Measurements from ENCODE around the gene TNFAIP3. TPM values are rescaled to one million over a fixed set of nuclear protein-coding genes. Genes with fewer than 3 reads are reported as not detected.

TNFAIP3 gene
- total and polyA plus RNA-seq, 2 donors (not counting 1 experiment from before 2014, with no cell fraction given): 7.8 to 23.5 TPM

DNA sequence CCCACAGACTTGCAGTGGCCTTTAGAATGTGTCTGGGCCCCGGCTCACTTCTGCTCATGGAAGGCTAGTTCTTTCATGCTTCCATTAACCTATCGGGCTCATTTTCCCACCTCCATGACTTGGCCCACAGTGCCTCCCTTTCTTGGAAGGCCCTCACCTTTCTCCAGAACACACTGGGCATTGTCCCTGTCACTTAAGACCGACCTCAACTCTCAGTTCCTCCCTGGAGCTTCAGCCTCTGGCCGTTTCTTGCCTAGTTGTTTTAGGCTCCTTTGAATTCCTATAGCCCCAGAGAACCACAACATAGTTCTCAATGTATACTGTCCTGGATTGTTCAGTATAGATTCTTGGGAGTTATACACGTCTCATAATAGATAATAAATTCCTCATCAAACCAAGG lies 19.3 kb upstream of the TNFAIP3 start:
- H3K4me2 ChIP-seq (ENCODE audit: extremely low read depth, insufficient read depth, low read length): no peak overlapping the region
- no peak overlapping the region for H2AFZ ChIP-seq (ENCODE audit: low read length)
- no peaks in the 10 kb centered on the region for H3K27me3 ChIP-seq (ENCODE audit: control insufficient read depth, insufficient read depth, low read length)
- peaks cover 8% of the 10 kb centered on the region for H3K4me1 ChIP-seq (ENCODE audit: control insufficient read depth, extremely low read depth, insufficient read depth, low read length)
- H3K9me3 ChIP-seq (ENCODE audit: control insufficient read depth, insufficient read depth, low read depth, low read length): no peaks in the 10 kb centered on the region
- DNase-seq (ENCODE audit: low read depth in 2 of 2): no peak
- no peak overlapping the region for H3K27ac ChIP-seq (ENCODE audit: insufficient read depth, low read length)
- H4K20me1 ChIP-seq (ENCODE audit: control insufficient read depth, extremely low read depth, insufficient read depth, low read length): no peaks in the 10 kb centered on the region
- H3K9ac ChIP-seq (ENCODE audit: insufficient read depth, low read length): no peak overlapping the region
- no peaks in the 10 kb centered on the region for H3K36me3 ChIP-seq (ENCODE audit: control insufficient read depth, insufficient read depth, low read length)
- no peaks in the 10 kb centered on the region for H3K79me2 ChIP-seq (ENCODE audit: control insufficient read depth, insufficient read depth, low read length)
- no peak overlapping the region for H3K4me3 ChIP-seq (replicated peaks in 1 of 4; ENCODE audit: control extremely low read depth in 1 of 4, insufficient read depth in 1 of 4, low read depth in 3 of 4, low read length in 4 of 4)
- TF ChIP-seq EZH2 (IDR thresholded peaks at IDR 0.05; ENCODE audit: low read length, missing control alignments): no peak
- no peak for TF ChIP-seq CTCF (conservative IDR thresholded peaks at IDR 0.05 in 1 of 2, IDR thresholded peaks at IDR 0.05 in 1 of 2; ENCODE audit: low read depth in 1 of 2, low read length in 2 of 2)

DNA sequence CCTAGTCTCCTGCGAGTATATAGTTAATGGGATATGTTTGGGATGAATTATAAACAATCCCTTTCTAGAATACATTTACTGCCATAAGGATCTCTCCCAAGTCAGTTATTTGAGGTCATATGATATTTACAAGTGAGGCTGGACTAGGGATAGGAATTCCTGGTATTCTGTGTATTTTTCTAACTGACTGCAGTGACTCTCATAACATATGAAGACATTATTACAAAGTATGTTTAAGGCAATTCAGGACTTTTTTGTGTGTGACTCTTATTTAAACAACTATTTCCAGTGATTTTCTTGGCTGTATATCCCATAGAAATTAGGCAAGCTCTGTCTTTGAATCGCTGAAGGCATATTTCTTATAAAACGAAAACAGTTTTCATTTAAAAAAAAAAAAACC lies 18.4 kb upstream of the TNFAIP3 start:
- no peaks in the 10 kb centered on the region for H3K9me3 ChIP-seq (ENCODE audit: control insufficient read depth, insufficient read depth, low read depth, low read length)
- DNase-seq (ENCODE audit: low read depth in 2 of 2): peak; percentile 56 to 82
- TF ChIP-seq CTCF (conservative IDR thresholded peaks at IDR 0.05 in 1 of 2, IDR thresholded peaks at IDR 0.05 in 1 of 2; ENCODE audit: low read depth in 1 of 2, low read length in 2 of 2): no peak
- no peak for TF ChIP-seq EZH2 (IDR thresholded peaks at IDR 0.05; ENCODE audit: low read length, missing control alignments)
- no peaks in the 10 kb centered on the region for H3K36me3 ChIP-seq (ENCODE audit: control insufficient read depth, insufficient read depth, low read length)
- peak overlapping the region; percentile 48 for H3K27ac ChIP-seq (ENCODE audit: insufficient read depth, low read length)
- H3K79me2 ChIP-seq (ENCODE audit: control insufficient read depth, insufficient read depth, low read length): no peaks in the 10 kb centered on the region
- H3K9ac ChIP-seq (ENCODE audit: insufficient read depth, low read length): no peak overlapping the region
- H3K4me1 ChIP-seq (ENCODE audit: control insufficient read depth, extremely low read depth, insufficient read depth, low read length): peaks cover 11% of the 10 kb centered on the region
- H4K20me1 ChIP-seq (ENCODE audit: control insufficient read depth, extremely low read depth, insufficient read depth, low read length): no peaks in the 10 kb centered on the region
- H3K4me2 ChIP-seq (ENCODE audit: extremely low read depth, insufficient read depth, low read length): peak overlapping the region; percentile 6
- no peak overlapping the region for H2AFZ ChIP-seq (ENCODE audit: low read length)
- H3K4me3 ChIP-seq (replicated peaks in 1 of 4; ENCODE audit: control extremely low read depth in 1 of 4, insufficient read depth in 1 of 4, low read depth in 3 of 4, low read length in 4 of 4): peak overlapping the region in 3 of 4 experiments; percentile 0 to 54 (median 1)
- no peaks in the 10 kb centered on the region for H3K27me3 ChIP-seq (ENCODE audit: control insufficient read depth, insufficient read depth, low read length)

DNA sequence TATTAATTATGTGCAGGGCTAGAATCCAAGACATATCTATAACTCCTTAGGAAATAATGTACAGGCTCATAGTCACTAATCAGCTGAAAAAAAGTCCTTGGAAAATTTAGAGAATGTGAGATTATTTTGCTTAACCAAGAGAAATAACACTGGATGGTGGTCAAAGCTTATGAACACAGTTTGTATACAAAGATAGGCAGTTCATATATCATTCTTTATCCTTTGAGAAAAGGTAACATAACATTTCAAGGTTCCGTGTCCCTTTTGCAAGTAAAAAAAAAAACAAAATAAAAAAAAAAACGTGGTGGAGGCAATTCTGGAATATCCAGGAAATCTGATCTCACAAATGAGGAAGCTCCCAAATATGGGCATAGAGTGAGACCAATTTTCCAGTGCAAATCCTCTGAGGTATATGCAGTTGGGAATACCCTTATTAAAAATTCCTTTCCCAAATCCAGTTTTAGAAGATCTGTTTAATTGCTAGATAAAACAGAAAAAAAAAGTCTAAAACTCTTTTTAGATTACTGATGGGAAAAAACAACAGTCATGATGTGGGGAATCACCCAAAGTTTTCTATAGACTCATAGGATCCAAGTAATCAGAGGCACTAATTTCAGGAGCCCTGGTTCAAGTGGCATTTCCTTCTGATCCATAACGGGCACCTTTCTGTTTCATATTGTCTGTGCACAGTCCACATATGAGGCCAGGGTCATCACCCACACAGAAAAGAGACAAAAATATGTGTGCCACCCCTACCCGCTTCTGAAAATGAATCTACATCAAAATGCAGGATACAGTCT lies 17.7 kb upstream of the TNFAIP3 start:
- Histone ChIP-seq H3K9ac (ENCODE audit: insufficient read depth, low read length) (peak overlapping the region; percentile 1), H4K20me1 (ENCODE audit: control insufficient read depth, extremely low read depth, insufficient read depth, low read length) (no peaks in the 10 kb centered on the region), H3K4me1 (ENCODE audit: control insufficient read depth, extremely low read depth, insufficient read depth, low read length) (peaks cover 11% of the 10 kb centered on the region), H3K36me3 (ENCODE audit: control insufficient read depth, insufficient read depth, low read length) (no peaks in the 10 kb centered on the region), H3K79me2 (ENCODE audit: control insufficient read depth, insufficient read depth, low read length) (no peaks in the 10 kb centered on the region), H3K27ac (ENCODE audit: insufficient read depth, low read length) (peak overlapping the region; percentile 48), H2AFZ (ENCODE audit: low read length) (no peak overlapping the region), H3K4me3 (replicated peaks in 1 of 4; ENCODE audit: control extremely low read depth in 1 of 4, insufficient read depth in 1 of 4, low read depth in 3 of 4, low read length in 4 of 4) (peak overlapping the region in 3 of 4 experiments; percentile 0 to 54 (median 1)), H3K9me3 (ENCODE audit: control insufficient read depth, insufficient read depth, low read depth, low read length) (no peaks in the 10 kb centered on the region), H3K27me3 (ENCODE audit: control insufficient read depth, insufficient read depth, low read length) (no peaks in the 10 kb centered on the region), H3K4me2 (ENCODE audit: extremely low read depth, insufficient read depth, low read length) (peak overlapping the region; percentile 6)
- DNase-seq (ENCODE audit: low read depth in 2 of 2): peak; percentile 49 to 53
- TF ChIP-seq EZH2 (IDR thresholded peaks at IDR 0.05; ENCODE audit: low read length, missing control alignments) (no peak), CTCF (conservative IDR thresholded peaks at IDR 0.05 in 1 of 2, IDR thresholded peaks at IDR 0.05 in 1 of 2; ENCODE audit: low read depth in 1 of 2, low read length in 2 of 2) (no peak)
